Breast epithelium (tissue), 3 donors: ENCODE results near the gene CCDC7.
"Not testable (repeated sequence)": the region's sequence is repeated elsewhere in the genome, so short reads cannot be mapped to it uniquely, and the experiment has no call there.

ENCODE experiments used
- POLR2A ChIP-seq: fragments of 450-650 bp; IDR thresholded peaks from one replicate; pipeline ENCODE4 v1.6.1; 2016; ENCODE audit warnings: antibody characterized with exemption, mild to moderate bottlenecking, moderate library complexity
- TF ChIP-seq, protein P1 (sequence below), 3 donors: fragments of 450-650 bp; IDR thresholded peaks; one replicate each; pipeline ENCODE4 v1.5.1; 2016 to 2017; ENCODE audit warnings: antibody characterized with exemption in 3 of 3, mild to moderate bottlenecking in 3 of 3, moderate library complexity in 3 of 3

DNA sequence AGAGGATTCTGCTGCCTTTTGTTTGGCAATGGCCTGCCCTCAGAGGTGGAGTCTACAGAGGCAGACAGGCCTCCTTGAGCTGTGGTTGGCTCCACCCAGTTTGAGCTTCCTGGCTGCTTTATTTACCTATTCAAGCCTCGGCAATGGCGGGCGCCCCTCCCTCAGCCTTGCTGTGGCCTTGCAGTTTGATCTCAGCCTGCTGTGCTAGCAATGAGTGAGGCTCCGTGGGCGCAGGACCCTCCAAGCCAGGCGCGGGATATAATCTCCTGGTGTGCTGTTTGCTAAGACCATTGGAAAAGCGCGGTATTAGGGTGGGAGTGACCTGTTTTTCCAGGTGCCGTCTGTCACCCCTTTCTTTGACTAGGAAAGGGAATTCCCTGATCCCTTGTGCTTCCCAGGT, 42.1 kb downstream of the CCDC7 start:
- TF ChIP-seq, protein P1, sequence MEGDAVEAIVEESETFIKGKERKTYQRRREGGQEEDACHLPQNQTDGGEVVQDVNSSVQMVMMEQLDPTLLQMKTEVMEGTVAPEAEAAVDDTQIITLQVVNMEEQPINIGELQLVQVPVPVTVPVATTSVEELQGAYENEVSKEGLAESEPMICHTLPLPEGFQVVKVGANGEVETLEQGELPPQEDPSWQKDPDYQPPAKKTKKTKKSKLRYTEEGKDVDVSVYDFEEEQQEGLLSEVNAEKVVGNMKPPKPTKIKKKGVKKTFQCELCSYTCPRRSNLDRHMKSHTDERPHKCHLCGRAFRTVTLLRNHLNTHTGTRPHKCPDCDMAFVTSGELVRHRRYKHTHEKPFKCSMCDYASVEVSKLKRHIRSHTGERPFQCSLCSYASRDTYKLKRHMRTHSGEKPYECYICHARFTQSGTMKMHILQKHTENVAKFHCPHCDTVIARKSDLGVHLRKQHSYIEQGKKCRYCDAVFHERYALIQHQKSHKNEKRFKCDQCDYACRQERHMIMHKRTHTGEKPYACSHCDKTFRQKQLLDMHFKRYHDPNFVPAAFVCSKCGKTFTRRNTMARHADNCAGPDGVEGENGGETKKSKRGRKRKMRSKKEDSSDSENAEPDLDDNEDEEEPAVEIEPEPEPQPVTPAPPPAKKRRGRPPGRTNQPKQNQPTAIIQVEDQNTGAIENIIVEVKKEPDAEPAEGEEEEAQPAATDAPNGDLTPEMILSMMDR (IDR thresholded peaks at IDR 0.05) = not testable (repeated sequence)
- TF ChIP-seq POLR2A = not testable (repeated sequence)
